NOMO-1 (cell line): ENCODE measurements around the gene PADI1.

ENCODE experiments used
- DNase-seq, 2 experiments: peaks; one replicate each; lab custom pipeline; 2025; ENCODE audit not compliant: unreplicated experiment in 2 of 2; lab: John Stamatoyannopoulos, UW

Gene PADI1

DNA sequence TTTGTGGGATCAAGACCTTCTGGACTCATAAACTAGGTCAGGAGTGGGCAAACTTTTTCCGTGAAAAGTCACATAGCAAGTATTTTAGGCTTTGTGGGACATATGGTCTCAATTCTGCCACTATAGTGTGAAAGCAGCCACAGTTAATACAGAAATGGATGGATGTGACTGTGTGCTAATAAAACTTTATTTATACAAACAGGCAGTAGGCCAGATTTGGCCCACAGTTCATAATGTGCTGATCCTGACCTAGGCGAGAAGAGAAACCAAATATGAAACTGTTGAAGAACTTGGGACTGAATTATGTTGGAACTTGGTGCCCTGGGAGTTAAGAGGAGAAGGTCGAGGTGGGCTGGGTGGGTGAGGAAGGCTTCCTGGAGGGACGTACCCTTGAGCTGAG lies 61.0 kb downstream of the PADI1 start:
- DNase-seq: no peak

GRCh38 chr1:17270891-17271765 lies 66.2 kb downstream of the PADI1 start:
- no peak for DNase-seq

GRCh38 chr1:17272066-17272465 lies 67.1 kb downstream of the PADI1 start:
- DNase-seq: no peak

- DNase-seq: peak in 1 of 2 experiments; percentile 10
These were observed 67.7 kb downstream of the PADI1 start for GRCh38 chr1:17272646-17273045.

DNA sequence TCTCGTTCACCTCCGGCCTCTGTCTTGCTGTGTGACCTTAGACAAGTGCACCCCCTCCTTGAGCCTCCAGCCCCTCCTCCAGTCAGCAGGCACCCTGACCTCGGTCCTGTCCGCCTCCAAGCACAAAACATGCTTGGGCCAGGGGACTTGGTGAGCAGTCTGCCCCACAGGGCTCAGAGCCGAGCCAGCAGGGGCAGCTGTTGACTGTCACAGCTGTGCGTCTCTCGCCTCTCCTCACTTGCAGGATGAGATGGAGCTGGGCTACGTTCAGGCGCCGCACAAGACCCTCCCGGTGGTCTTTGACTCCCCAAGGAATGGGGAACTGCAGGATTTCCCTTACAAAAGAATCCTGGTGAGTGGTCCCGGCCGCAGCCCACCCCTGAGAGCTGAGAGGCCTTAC lies 68.2 kb downstream of the PADI1 start:
- no peak for DNase-seq

GRCh38 chr1:17274186-17275170 lies 69.5 kb downstream of the PADI1 start:
- DNase-seq: peak; percentile 37 to 48

GRCh38 chr1:17276568-17276967 lies 71.6 kb downstream of the PADI1 start:
- DNase-seq: peak; percentile 43 to 62

- no peak for DNase-seq
These were observed 72.7 kb downstream of the PADI1 start for GRCh38 chr1:17277511-17278159.

- no peak for DNase-seq
These were observed 74.3 kb downstream of the PADI1 start for GRCh38 chr1:17278996-17279830.

GRCh38 chr1:17280436-17280835 lies 75.5 kb downstream of the PADI1 start:
- no peak for DNase-seq

- DNase-seq: no peak
These were observed 76.0 kb downstream of the PADI1 start for GRCh38 chr1:17280894-17281293.

GRCh38 chr1:17281775-17282181 lies 76.8 kb downstream of the PADI1 start:
- DNase-seq: peak; percentile 98 to 99

GRCh38 chr1:17282836-17283235 lies 77.9 kb downstream of the PADI1 start:
- DNase-seq: no peak

GRCh38 chr1:17286646-17287045 lies 81.7 kb downstream of the PADI1 start:
- DNase-seq: no peak

DNA sequence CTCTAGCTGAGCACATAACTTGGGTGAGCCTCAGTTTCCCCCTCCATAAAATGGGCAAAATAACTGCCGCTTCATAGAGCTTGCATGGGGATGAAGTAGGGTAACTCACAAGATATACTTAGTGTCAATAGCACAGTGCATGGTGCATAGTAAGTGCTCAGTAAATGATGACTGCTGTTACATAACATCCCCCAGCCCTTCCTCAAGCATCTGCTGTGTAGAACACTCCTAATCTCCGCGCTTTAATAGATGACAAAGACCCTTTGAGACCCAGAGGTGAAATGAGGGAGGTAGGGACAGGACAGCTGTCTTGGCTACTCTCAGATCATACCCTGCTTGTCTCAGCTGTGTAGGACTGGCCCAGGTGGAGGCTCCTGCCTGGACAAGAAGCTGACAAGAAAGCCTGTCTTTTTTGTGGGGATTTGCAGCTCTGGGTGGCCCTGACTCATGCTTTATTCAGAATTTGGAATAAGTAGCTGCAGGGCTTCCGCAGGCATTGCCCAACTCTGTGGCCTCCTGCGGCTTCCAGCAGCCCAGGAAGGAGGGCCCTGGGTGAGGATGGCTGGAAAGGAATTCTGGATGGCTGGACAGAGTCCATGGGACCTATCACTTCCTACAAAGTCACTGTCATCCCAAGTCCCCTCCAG lies 82.3 kb downstream of the PADI1 start:
- DNase-seq: peak; percentile 43 to 59

GRCh38 chr1:17289721-17290120 lies 84.8 kb downstream of the PADI1 start:
- no peak for DNase-seq

- no peak for DNase-seq
These were observed 85.6 kb downstream of the PADI1 start for GRCh38 chr1:17290553-17290952.

DNA sequence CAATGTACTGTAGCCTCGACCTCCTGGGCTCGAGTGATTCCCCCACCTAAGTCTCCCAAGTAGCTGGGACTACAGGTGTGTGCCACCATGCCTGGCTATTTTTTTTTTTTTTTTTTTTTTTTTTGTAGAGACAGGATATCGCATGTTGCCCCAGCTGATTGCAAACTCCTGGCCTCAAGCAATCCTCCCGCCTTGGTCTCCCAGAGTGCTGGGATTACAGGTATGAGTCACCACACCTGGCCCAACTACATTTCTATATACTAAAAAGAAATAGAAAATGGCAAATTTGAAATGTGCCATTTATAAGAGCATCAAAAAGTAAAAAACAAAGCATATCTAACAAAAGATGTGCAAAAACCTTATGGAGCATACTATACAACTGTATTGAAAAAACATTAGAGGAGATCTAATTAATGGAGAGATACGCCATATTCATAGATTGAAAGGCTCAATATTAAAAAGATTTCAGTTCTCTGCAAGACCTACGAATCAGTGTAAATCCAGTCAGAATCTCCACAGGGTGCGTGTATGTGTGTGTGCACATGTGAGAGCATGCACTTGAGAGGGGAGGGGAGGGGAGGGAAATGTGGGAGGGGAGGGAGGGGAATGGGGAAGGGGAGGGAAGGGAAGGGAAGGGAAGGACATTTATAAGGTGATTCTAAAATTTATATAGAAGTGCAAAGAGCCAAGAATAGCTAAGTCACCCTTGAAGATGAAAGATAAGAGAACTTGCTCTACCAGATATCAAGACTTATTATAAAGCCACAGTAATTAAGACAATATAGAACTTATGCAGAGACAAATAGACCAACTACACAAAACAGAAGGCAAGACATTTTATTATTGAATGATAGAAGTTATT lies 87.6 kb downstream of the PADI1 start:
- no peak for DNase-seq
